ENCODE results near the gene VSIG1.

VSIG1 gene

GRCh38 chrX:108068121-108068520 lies 23.3 kb downstream of the VSIG1 start:
- DNase-seq, result no peak

GRCh38 chrX:108070891-108071290 lies 26.0 kb downstream of the VSIG1 start:
- DNase-seq, result no peak

DNA sequence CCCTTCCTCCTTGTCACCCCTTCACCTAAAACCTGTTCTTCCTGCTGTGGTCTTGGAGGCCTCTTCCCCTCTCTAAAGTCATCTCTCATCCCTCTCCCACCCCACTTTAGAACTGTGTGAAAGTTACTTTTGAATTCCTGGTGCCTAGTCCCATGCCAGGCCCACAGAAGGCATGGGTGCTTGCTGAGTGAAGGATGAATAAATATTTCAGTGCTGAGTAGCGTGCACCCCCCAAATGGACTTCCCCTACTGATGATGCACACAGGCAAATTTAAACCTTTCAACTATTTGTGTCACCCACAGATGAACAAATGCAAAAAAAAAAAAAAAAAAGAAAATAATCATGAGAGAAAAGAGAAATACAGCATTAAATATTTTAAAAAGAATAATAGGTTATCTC lies 26.7 kb downstream of the VSIG1 start:
- no peak for DNase-seq

DNA sequence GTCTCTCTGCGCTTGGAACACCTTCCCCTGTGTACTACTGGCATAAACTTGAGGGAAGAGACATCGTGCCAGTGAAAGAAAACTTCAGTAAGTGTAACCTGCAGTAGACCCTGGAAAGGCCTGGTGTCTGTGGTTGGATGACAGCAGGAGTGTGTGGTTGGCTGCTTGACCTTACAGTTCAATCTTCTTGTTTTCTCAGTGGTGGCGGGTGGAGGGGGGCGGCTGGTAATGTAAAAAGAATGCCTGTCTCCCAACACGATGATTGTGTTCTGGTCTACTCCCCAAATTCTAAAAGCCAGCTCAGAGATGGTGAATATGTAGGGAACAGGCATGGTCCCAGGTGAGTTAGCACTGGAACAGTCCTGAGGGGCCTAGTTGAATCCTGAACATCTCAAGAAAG lies 27.9 kb downstream of the VSIG1 start:
- DNase-seq, result no peak

GRCh38 chrX:108081110-108081509 lies 36.2 kb downstream of the VSIG1 start:
- no peak for DNase-seq

DNA sequence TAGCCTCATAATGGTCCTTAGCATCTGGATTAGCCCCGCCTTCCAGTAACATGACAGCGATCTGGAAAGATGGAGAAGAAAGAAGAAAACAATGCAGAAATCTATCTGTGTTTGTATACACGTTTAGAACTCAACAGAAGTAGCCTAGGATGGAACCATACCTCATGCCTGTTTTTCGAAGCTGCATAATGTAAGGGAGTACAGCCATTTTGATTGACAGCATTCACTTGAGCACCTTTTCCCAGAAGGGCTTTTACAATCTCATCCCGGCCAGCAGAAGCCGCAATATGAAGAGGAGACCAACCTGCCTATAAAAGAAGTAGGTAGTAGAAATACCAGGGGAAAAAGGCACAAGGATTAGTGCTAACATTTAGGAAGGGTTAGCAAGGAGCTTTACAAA lies 42.9 kb downstream of the VSIG1 start:
- DNase-seq, result no peak

GRCh38 chrX:108088511-108088910 lies 43.6 kb downstream of the VSIG1 start:
- DNase-seq, result no peak

- DNase-seq, result peak; percentile 1
These were observed 45.8 kb downstream of the VSIG1 start for GRCh38 chrX:108090491-108091263.

DNA sequence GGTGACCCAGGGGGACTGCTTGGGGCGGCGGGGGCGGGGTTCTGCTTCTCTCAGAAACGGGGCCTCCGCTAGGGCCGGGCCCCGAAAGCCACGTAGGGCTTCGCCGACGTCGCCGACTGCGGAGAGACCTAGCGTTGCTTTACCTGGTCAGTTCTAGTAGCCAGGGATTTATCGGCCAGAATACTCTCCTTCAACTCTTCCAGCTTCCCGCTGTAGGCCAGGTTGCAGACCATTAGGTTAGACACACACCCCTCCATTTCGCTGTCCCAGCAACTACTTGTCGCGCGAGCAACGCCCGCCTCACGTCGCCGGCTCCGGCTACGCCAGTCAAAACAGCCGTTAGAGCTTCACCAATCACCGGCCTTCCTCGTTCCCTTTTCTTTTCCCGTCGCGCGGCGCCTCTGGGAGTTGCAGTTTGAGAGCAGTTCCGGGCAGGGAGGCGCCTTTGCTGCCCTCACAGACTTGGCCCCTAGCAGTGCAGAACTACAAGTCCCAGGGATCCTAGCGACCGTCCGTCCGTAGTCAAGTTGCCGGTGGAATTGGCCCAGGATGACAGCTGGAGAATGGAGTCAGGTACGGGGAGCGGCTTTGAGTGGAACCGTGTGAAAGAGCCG lies 46.5 kb downstream of the VSIG1 start, which contains the start of the genes ATG4A and PSMD10:
Gene ATG4A, plus strand, starts transcription at position 515 of the 614 bp plus-strand sequence. Its CDS starts 49 bp downstream, at position 564.
Gene PSMD10, minus strand, starts transcription at position 279 of the 614 bp plus-strand sequence. Its CDS starts 22 bp downstream, at position 257.
- peak; percentile 93 for DNase-seq

GRCh38 chrX:108091878-108092291 lies 47.0 kb downstream of the VSIG1 start:
- no peak for DNase-seq

DNA sequence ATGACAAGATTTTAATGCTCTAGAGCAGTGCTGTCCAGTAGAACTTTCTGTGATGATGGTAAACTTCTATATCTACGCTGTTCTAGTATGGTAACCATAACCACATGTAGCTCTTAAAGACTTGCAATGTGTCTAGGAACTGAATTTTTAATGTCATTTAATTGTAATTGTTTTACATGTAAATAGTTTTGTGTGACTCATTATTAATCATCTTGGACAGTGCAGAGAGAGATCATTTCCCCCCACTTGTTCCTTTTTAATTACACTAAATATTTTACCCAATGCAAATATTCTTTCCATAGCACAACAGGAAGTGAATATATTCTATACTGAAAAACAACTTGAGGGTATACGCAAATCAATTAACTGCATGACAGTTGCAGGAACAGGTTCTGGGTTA lies 52.5 kb downstream of the VSIG1 start:
- no peak for DNase-seq

GRCh38 chrX:108105473-108105872 lies 60.6 kb downstream of the VSIG1 start:
- DNase-seq, result no peak

DNA sequence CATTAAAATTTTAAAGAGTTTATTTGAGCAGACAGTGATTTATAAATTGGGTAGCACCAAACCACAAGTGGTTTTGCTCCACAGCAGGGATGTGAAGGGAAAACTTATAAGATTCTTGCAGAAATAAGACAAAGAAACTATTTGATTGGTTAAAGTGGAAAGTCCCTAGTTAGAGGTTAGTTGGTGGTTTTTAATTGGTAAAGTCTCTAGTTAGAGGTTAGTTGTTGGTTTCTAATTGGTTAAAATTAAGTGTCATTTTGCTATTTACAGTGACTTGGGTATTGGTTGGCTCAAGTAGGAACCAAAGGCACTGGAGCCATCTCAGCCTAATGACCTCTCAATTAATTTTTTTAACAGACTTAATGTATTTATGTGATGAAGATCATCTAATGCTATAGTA lies 69.7 kb downstream of the VSIG1 start:
- no peak for DNase-seq

- DNase-seq, result no peak
These were observed 73.1 kb downstream of the VSIG1 start for GRCh38 chrX:108117988-108118387.

DNA sequence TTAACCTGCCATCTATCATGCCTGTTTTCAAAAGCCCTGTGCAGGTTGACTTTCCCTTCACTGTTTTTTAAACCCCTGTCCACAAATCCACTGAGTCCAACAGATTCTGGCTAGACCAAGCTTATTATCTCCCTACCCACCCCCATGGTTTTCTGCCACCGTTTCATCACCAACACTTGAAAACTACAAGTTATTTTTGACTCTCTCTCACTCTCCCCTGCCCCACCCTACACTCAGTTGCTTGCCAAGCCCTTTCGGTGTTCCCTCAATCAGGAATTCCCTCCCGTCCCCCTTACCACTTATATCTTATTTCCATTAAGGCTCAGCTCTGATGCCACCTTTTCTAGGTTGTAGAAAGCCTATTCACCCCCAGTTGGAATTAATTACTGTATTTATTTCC lies 76.4 kb downstream of the VSIG1 start:
- no peak for DNase-seq

GRCh38 chrX:108122748-108123147 lies 77.9 kb downstream of the VSIG1 start:
- DNase-seq, result no peak

- no peak for DNase-seq
These were observed 78.9 kb downstream of the VSIG1 start for GRCh38 chrX:108123591-108124366.

- no peak for DNase-seq
These were observed 81.8 kb downstream of the VSIG1 start for GRCh38 chrX:108126661-108127060.

- DNase-seq, result no peak
These were observed 82.3 kb downstream of the VSIG1 start for GRCh38 chrX:108127152-108127551.
